GM19328 (cell line): Measurements from ENCODE around the gene TRIM22.

Source experiments
- ATAC-seq: cut with Tn5 transposase; IDR thresholded peaks from one replicate; pipeline ENCODE4 v1.9.1; 2021; ENCODE audit warnings: mild to moderate bottlenecking, moderate library complexity; ENCODE audit not compliant: unreplicated experiment

Gene TRIM22

GRCh38 chr11:5737670-5738392 is 48.2 kb downstream of the TRIM22 start:
- no peak for ATAC-seq

- no peak for ATAC-seq
These were observed 48.8 kb downstream of the TRIM22 start for GRCh38 chr11:5738431-5738830.

GRCh38 chr11:5746614-5747013 is 57.0 kb downstream of the TRIM22 start:
- ATAC-seq = no peak

- no peak for ATAC-seq
These were observed 60.2 kb downstream of the TRIM22 start for GRCh38 chr11:5749836-5750235.

- no peak for ATAC-seq
These were observed 64.4 kb downstream of the TRIM22 start, which contains the start of gene OR52N4 for GRCh38 chr11:5753943-5754342. TSS of gene OR52N4 (plus strand) at chr11:5754243. CDS start at chr11:5754741, 498 bp downstream.
